ENCODE data around the gene C17orf114.

C17orf114 gene

DNA sequence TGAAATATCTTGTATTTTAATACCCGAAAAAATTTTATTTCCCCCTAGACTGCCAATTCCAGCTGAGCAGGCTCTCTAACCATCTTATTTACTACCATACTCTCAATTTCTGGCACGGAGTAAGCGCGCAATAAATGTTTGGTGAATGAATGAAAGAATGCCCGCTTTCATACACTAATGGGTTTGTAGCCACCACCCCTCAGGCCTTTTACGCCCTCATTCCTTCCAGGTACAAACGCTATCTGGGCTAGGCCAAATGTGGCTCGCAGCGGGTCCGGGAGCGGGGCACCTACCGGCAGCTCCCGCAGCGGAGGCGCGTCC is 4.3 kb upstream of the C17orf114 start:
- Mint-ChIP-seq H3K4me1 (ENCODE audit: insufficient read depth, unreplicated experiment) (peaks cover 17% of the 10 kb centered on the region), H3K36me3 (ENCODE audit: insufficient read depth, unreplicated experiment) (peaks cover 28% of the 10 kb centered on the region), H3K27ac (ENCODE audit: low read depth, unreplicated experiment) (no peak overlapping the region), H3K27me3 (ENCODE audit: insufficient read depth, unreplicated experiment) (no peaks in the 10 kb centered on the region), H3K4me3 (ENCODE audit: unreplicated experiment) (peak overlapping the region; percentile 77), H3K9me3 (ENCODE audit: unreplicated experiment) (no peaks in the 10 kb centered on the region)
- ChIA-PET CTCF (interaction anchor here (0.6 to 3.0 kb wide), 4 partner anchors 16 to 580 kb away, joined by 3 to 12 read pairs (median 4); no protein-coding TSS in a partner anchor), POLR2A (interaction anchor here (0.6 to 3.3 kb wide), 18 partner anchors 10 to 180 kb away, joined by 3 to 41 read pairs (median 4); partner anchors contain the start of genes GLTPD2, MINK1 and PSMB6)
- DNase-seq (ENCODE audit: unreplicated experiment): no peak
- TF ChIP-seq, protein P1, sequence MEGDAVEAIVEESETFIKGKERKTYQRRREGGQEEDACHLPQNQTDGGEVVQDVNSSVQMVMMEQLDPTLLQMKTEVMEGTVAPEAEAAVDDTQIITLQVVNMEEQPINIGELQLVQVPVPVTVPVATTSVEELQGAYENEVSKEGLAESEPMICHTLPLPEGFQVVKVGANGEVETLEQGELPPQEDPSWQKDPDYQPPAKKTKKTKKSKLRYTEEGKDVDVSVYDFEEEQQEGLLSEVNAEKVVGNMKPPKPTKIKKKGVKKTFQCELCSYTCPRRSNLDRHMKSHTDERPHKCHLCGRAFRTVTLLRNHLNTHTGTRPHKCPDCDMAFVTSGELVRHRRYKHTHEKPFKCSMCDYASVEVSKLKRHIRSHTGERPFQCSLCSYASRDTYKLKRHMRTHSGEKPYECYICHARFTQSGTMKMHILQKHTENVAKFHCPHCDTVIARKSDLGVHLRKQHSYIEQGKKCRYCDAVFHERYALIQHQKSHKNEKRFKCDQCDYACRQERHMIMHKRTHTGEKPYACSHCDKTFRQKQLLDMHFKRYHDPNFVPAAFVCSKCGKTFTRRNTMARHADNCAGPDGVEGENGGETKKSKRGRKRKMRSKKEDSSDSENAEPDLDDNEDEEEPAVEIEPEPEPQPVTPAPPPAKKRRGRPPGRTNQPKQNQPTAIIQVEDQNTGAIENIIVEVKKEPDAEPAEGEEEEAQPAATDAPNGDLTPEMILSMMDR (IDR thresholded peaks at IDR 0.05; ENCODE audit: unreplicated experiment): no peak
- intact Hi-C loops (cut with micrococcal nuclease): loop anchor here (1.0 to 5.0 kb wide), 2 partner anchors 10 to 76 kb away; partner anchors contain the start of gene PSMB6
- TSS peak; percentile 65 for BruUV-seq (replicated peaks)

DNA sequence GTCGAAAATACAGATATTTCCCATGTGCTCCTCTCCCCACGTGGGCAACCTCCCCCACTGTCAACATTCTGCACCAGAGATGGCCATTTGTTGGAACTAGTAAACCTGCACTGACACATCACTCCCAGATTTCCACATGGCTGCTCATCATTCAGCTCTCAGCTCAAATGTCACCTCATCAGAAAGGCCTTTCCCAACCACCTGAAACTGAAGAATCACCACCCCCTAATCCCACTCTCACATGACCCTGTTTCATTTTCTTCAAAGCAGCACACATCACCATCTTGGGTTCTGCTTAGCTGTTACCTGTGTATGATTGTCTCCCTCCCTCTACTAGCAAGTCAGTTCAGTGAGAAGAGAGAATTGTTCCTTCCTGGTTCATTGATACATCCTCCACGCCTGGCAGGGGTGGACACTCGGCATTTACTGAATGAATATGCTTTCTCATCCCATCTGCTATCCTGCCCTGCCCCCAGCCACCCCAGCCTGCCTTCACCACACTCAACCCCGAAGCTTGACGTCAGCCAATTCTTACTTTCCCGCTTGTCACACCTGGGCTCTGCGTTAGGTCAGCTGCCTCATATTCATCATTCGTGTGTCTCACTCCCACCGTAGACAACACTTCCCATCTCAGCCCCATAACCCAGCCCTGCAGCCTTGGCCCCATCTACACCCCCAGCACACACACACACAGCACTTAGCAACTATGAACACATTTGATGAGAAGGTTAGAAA is 1.5 kb downstream of the C17orf114 start:
- TF ChIP-seq, protein P1 (IDR thresholded peaks at IDR 0.05; ENCODE audit: unreplicated experiment): no peak
- no TSS peak for BruUV-seq (replicated peaks)
- DNase-seq (ENCODE audit: unreplicated experiment): no peak
- intact Hi-C loops (cut with micrococcal nuclease): no loop called here
- H3K9me3 Mint-ChIP-seq (ENCODE audit: unreplicated experiment): no peaks in the 10 kb centered on the region
- no peaks in the 10 kb centered on the region for H3K27me3 Mint-ChIP-seq (ENCODE audit: insufficient read depth, unreplicated experiment)
- no peak overlapping the region for H3K27ac Mint-ChIP-seq (ENCODE audit: low read depth, unreplicated experiment)
- H3K4me1 Mint-ChIP-seq (ENCODE audit: insufficient read depth, unreplicated experiment): peaks cover 4% of the 10 kb centered on the region
- H3K36me3 Mint-ChIP-seq (ENCODE audit: insufficient read depth, unreplicated experiment): peaks cover 20% of the 10 kb centered on the region
- ChIA-PET CTCF (interaction anchor here (2.0 kb wide), 1 partner anchor 10 kb away, joined by 7 read pairs; no protein-coding TSS in a partner anchor), POLR2A (interaction anchor here (0.6 to 3.0 kb wide), 3 partner anchors 10 to 144 kb away, joined by 3 to 11 read pairs (median 3); no protein-coding TSS in a partner anchor)
- no peak overlapping the region for H3K4me3 Mint-ChIP-seq (ENCODE audit: unreplicated experiment)

DNA sequence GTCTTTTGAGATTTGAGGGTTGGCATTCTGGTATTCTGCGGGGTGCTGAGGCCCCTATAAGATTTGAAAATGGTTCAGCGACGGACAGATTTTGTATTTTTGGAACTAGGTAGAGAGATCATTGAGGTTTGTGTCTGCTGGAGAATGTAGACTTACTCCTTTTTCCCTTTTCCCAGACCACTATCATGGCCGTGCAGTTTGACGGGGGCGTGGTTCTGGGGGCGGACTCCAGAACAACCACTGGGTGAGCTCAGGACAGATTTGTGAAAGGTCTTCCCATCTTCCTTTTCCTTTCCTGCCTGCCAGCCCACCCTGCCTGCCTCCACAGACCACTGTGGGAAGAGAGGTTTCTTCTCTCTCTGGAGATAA is 5.6 kb downstream of the C17orf114 start:
- no TSS peak for BruUV-seq (replicated peaks)
- Mint-ChIP-seq H3K4me3 (ENCODE audit: unreplicated experiment) (peak overlapping the region; percentile 96), H3K27me3 (ENCODE audit: insufficient read depth, unreplicated experiment) (no peaks in the 10 kb centered on the region), H3K4me1 (ENCODE audit: insufficient read depth, unreplicated experiment) (peaks cover 4% of the 10 kb centered on the region), H3K36me3 (ENCODE audit: insufficient read depth, unreplicated experiment) (peaks cover 20% of the 10 kb centered on the region), H3K27ac (ENCODE audit: low read depth, unreplicated experiment) (peak overlapping the region; percentile 88), H3K9me3 (ENCODE audit: unreplicated experiment) (no peaks in the 10 kb centered on the region)
- peak; percentile 20 for DNase-seq (ENCODE audit: unreplicated experiment)
- intact Hi-C loops (cut with micrococcal nuclease): loop anchor here (1.0 kb wide), 1 partner anchor 10 kb away; no protein-coding TSS in a partner anchor
- CTCF ChIA-PET: interaction anchor here (0.6 to 1.3 kb wide), 5 partner anchors 16 to 107 kb away, joined by 3 to 6 read pairs (median 4); no protein-coding TSS in a partner anchor
- POLR2A ChIA-PET: interaction anchor here (0.5 to 3.0 kb wide), 19 partner anchors 10 to 230 kb away, joined by 3 to 41 read pairs (median 4); partner anchors contain the start of genes C17orf107, MINK1, PLD2 and SPAG7
- TF ChIP-seq, protein P1 (IDR thresholded peaks at IDR 0.05; ENCODE audit: unreplicated experiment): no peak

DNA sequence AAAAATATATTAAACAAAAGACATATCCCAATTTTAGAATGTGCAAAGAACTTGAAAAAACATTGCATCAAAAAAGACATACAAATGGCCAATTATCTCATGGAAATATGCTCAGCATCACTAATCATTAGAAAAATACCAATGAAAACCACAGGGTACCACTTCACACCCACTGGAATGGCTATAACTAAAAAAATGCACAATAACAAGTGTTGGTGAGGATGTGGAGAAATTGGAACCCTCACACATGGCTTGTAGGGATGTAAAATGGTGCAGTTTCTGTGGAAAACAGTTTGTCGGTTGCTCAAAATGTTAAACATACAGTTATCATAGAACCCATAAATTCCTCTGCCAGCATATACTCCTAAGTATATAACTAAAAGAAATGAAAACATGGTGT is 7.0 kb downstream of the C17orf114 start:
- H3K4me3 Mint-ChIP-seq (ENCODE audit: unreplicated experiment): no peak overlapping the region

More for the DNA sequence above, 7.0 kb downstream of the C17orf114 start:
- Mint-ChIP-seq H3K27ac (ENCODE audit: low read depth, unreplicated experiment) (peak overlapping the region; percentile 88), H3K27me3 (ENCODE audit: insufficient read depth, unreplicated experiment) (no peaks in the 10 kb centered on the region), H3K4me1 (ENCODE audit: insufficient read depth, unreplicated experiment) (peaks cover 16% of the 10 kb centered on the region), H3K36me3 (ENCODE audit: insufficient read depth, unreplicated experiment) (peaks cover 14% of the 10 kb centered on the region), H3K9me3 (ENCODE audit: unreplicated experiment) (no peaks in the 10 kb centered on the region)
- no TSS peak for BruUV-seq (replicated peaks)
- TF ChIP-seq, protein P1 (IDR thresholded peaks at IDR 0.05; ENCODE audit: unreplicated experiment): no peak
- POLR2A ChIA-PET: no interaction called here
- intact Hi-C loops (cut with micrococcal nuclease): no loop called here
- CTCF ChIA-PET: no interaction called here
- DNase-seq (ENCODE audit: unreplicated experiment): no peak
